GM12801 (cell line): ENCODE data around the gene LRRTM4.

Source experiments
- CTCF ChIP-seq: IDR thresholded peaks from one replicate; pipeline ENCODE4 v1.5.1; 2011; ENCODE audit warnings: control low read depth; ENCODE audit not compliant: insufficient read length; ENCODE audit errors: extremely low read depth

LRRTM4 gene

DNA sequence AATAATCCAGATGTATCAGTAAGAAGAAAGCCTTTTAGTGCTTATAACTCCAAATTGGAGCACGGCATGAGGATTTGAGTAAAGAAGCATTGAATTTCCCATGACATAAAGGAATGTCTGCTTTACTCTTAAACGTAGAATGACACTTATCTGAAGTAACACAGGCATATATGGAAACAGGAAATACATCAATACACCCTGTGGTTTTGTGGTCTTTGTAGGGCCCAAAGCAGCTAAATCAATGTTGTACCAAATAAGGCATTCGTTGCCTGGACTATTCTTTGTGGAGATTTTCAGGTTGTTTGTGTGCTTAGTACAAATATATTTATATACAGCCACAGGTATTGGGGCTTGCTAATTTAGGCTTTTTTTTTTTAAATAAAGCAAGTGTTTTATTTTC lies 660.5 kb downstream of the LRRTM4 start:
- no peak for TF ChIP-seq CTCF

GRCh38 chr2:76851000-76851399 lies 671.2 kb downstream of the LRRTM4 start:
- TF ChIP-seq CTCF, result no peak

- no peak for TF ChIP-seq CTCF
Measured at GRCh38 chr2:76849086-76849485, 673.1 kb downstream of the LRRTM4 start.

DNA sequence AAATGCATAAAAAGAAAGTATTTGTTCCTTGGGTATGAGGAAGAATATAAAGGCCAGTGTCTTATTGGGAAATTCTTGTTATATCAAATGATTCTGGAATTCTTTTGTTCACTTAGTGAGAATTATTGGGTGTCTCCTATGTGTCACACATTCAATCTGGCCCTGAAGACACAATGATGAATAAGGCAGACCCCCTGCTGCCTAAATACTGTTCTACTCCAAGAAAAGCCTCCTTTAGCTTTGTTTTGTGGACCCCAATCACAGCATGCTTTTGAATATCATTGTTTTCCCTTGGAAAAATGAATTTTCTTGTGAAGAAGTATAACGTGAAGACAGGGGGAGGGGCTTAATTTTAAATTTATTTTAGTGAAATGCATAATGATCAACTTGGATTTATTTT lies 682.4 kb downstream of the LRRTM4 start:
- no peak for TF ChIP-seq CTCF

- no peak for TF ChIP-seq CTCF
Measured at GRCh38 chr2:76829374-76830234, 692.6 kb downstream of the LRRTM4 start.

DNA sequence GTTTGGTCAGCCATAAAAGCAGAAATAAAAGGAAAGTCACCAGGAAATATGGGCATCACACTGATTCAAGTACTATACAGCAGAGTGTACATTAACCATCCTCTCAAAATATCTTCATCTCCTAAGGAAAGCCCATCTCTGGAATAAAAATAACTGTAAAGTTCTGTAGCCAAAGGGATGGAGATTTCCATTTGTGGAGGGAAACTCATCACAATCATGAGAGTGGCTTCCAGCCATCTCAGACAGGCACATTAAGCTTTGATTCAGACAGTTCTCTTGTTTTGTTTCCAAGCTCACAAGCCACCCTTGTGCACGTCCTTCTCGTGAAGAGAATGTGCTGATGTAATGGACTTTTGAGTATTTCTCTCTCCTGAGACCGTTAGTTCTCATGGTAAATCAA lies 695.5 kb downstream of the LRRTM4 start:
- TF ChIP-seq CTCF, result no peak

DNA sequence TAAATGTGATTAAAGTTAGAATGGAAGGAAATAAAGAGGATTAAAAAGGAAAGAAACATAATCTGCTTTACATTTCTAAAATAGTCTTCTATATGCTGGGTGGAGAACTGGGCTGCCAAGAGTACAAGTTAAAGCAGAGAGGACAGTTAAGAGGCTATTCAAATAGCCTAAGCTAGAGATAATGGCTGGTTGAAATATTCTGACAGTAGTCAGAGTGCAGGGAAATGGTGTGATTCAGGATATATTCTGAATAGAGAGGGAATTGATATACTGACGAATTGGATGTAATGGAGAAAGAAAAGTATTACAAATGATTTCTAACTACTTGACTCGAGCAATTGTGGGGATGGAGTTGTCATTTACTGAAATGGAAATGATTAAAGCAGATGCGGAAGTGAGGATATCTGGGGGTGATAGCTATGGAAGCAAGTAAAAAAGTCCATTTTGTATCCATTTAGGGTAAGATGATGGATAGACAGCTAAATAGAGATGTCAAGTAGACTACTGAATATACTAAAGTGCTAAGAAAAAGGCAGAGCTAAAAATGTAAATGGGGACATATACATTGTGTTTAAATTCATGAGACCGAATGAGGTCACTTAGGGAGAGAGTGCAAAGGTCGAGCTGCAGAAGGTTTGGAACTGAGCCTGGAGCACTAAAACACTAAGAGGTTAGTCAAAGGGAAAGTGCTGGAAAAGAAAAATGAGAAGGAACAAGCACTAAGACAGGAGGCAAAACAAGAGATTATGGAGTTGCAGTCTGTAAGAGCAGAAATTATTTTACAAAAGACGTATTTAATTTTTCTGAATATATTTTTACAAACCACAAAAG lies 696.8 kb downstream of the LRRTM4 start:
- no peak for TF ChIP-seq CTCF
